AG04450 (cell line): Measurements from ENCODE around the gene ISYNA1. TPM values are rescaled to one million over a fixed set of nuclear protein-coding genes. Genes with fewer than 3 reads are reported as not detected.

Experiments
- CTCF ChIA-PET: fragments of 300-600, 350-600 bp; formaldehyde crosslinking; extraction: SDS; loops from one replicate; lab custom pipeline; 2022; ENCODE audit warnings: antibody characterized with exemption, inconsistent platforms; lab: Charles Lee
- POLR2A ChIA-PET: fragments of 350-600 bp; formaldehyde crosslinking; extraction: SDS; loops from one replicate; lab custom pipeline; 2021; ENCODE audit warnings: antibody characterized with exemption, inconsistent platforms; lab: Yijun Ruan, JAX
- DNase-seq: peaks from one replicate; pipeline ENCODE4 v3.0.0-alpha.2; 2011; ENCODE audit warnings: low read depth, low spot score
- H3K27ac ChIP-seq: one replicate; pipeline ENCODE4 v1.5.1; 2012; ENCODE audit warnings: low read depth, low read length, control low read depth
- H3K27me3 ChIP-seq: one replicate; pipeline ENCODE4 v1.6.0; 2012; ENCODE audit warnings: low read length; ENCODE audit not compliant: control insufficient read depth, insufficient read depth
- H3K4me3 ChIP-seq: 2 replicates; pipeline ENCODE4 v1.5.1; 2011; ENCODE audit warnings: mild to moderate bottlenecking, low read depth, low read length, control low read depth
- H3K9me3 ChIP-seq: 2 replicates; pipeline ENCODE4 v1.5.1; 2012; ENCODE audit warnings: low read length; ENCODE audit not compliant: control insufficient read depth, insufficient read depth
- polyA plus RNA-seq: library from polyadenylated mRNA; depleted of rRNA; stranded (reverse); fragments of >200 nt; gene quantifications from 2 replicates; pipeline ENCODE4 v1.2.3, GENCODE V29; 2011
- TF ChIP-seq, protein P1 (sequence below): IDR thresholded peaks from 2 replicates; pipeline ENCODE4 v1.5.1; 2011; ENCODE audit warnings: low read depth, low read length, control low read depth, inconsistent platforms

ISYNA1 gene
- polyA plus RNA-seq, 1 experiment = 13.3 TPM

DNA sequence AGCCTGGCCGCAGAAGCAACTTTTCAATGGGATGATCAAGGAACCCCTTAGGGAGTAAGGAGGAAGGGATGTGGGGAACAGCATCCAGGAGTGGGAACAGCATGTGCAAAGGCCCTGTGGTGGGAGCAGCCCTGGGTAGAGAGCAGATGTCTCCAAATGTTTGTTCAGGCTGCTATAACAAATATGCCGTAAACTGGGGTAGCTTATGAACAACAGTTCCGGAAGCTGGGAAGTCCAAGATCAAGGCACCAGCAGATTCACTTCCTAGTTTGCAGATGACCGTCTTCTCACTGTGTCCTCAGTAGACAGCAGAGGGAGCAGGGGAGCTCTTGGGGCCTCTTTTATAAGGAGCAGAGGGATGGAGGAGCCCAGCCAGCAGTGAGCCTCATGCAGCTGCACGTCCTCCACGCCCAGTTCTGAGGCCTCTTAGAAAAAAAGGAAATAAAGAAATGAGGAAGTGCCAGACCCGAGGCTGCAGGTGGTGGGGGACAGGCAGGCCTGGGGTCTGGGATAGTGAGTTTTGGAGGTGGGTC lies 36.3 kb downstream of the ISYNA1 start:
- DNase-seq = no peak
- no peaks in the 10 kb centered on the region for H3K9me3 ChIP-seq
- ChIA-PET POLR2A (interaction anchor here (0.8 to 1.2 kb wide), 3 partner anchors 15 to 21 kb away, joined by 3 to 7 read pairs (median 3); partner anchors contain the start of gene GDF15), CTCF (interaction anchor here (0.6 to 1.7 kb wide), 10 partner anchors 9 to 209 kb away, joined by 3 to 7 read pairs (median 4); no protein-coding TSS in a partner anchor)
- no peak overlapping the region for H3K4me3 ChIP-seq
- TF ChIP-seq, protein P1, sequence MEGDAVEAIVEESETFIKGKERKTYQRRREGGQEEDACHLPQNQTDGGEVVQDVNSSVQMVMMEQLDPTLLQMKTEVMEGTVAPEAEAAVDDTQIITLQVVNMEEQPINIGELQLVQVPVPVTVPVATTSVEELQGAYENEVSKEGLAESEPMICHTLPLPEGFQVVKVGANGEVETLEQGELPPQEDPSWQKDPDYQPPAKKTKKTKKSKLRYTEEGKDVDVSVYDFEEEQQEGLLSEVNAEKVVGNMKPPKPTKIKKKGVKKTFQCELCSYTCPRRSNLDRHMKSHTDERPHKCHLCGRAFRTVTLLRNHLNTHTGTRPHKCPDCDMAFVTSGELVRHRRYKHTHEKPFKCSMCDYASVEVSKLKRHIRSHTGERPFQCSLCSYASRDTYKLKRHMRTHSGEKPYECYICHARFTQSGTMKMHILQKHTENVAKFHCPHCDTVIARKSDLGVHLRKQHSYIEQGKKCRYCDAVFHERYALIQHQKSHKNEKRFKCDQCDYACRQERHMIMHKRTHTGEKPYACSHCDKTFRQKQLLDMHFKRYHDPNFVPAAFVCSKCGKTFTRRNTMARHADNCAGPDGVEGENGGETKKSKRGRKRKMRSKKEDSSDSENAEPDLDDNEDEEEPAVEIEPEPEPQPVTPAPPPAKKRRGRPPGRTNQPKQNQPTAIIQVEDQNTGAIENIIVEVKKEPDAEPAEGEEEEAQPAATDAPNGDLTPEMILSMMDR = peak; percentile 62
- H3K27me3 ChIP-seq = no peaks in the 10 kb centered on the region
- H3K27ac ChIP-seq = no peak overlapping the region

DNA sequence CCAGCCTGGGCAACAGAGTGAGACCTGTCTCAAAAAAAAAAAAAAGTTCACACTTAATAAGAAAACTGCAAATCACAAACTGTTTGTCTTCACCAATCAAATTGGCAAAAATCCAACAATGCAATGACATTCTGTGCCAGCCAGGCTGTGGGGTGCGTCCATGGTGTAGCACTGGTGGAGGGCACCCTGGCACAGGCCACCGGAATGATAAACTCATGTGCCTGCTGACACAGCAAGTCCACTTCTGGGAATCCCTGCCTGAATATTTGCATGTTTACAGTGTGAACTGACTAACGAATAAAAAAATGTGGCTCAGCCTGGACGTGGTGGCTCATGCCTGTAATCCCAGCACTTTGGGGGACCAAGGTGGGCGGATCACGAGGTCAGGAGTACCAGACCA lies 38.9 kb downstream of the ISYNA1 start:
- Histone ChIP-seq H3K27me3 (no peaks in the 10 kb centered on the region), H3K27ac (peak overlapping the region; percentile 31), H3K4me3 (no peak overlapping the region), H3K9me3 (no peaks in the 10 kb centered on the region)
- ChIA-PET POLR2A (interaction anchor here (1.2 kb wide), 1 partner anchor 16 kb away, joined by 3 read pairs; no protein-coding TSS in a partner anchor), CTCF (no interaction called here)
- TF ChIP-seq, protein P1 = no peak
- DNase-seq = no peak

DNA sequence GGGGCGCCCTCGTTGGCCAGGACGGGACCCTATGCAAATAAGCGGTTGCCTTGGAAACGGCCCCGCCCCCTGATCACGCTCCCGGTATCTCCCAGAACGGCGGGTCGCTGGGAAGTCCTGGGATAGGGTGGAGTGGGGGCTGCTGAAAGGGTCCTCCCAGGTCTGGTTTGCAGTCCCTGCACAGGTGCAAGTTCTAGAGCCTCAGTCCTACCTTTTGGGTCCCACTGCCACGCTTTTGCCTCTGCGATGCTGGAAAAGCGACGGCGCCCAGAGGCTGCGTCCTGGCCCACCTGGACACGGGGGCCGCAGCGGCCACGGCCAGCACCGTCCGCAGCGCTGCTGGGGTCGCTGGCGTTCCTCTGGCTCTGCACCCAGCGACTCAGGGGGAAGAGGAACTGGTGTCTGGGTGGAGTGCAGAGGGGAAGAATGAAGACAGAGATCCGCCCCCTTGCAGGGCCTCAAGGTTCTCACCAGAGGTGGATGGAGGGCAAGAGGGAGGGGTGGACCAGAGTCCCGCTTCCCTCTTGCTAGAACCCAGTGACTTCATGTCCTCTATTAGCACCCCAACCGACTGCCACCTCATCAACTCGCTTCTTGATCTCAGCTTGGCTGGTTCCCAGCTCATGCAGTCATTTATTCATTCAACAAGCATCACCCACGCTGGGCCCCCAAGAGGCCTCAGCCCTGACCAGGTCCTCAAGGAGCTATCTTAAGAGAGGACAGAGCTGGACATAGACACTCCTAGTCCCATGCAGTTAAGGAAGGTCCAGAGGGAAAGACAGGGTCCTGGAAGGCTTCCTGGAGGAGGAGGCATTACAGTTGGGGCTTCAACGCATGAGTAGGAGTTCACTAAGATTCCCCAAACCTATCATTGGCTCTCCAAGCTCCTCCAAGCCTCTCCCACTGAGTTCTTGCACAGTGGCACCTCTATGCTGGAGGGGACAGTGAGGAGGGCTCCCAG lies 40.4 kb downstream of the ISYNA1 start, which contains the start of gene LRRC25:
Gene LRRC25, minus strand, starts transcription at position 381 of the 961 bp plus-strand sequence. CDS start 659 bp downstream, outside the sequence.
- ChIA-PET CTCF (interaction anchor here (1.1 to 2.4 kb wide), 3 partner anchors 9 to 13 kb away, joined by 3 to 18 read pairs (median 9); no protein-coding TSS in a partner anchor), POLR2A (no interaction called here)
- no peak within 1 kb of the TSS for H3K27ac ChIP-seq
- H3K4me3 ChIP-seq = no peak within 1 kb of the TSS
- no peak for DNase-seq
- no peaks in the 10 kb centered on the region for H3K9me3 ChIP-seq
- TF ChIP-seq, protein P1 = no peak
- no peaks in the 10 kb centered on the region for H3K27me3 ChIP-seq

DNA sequence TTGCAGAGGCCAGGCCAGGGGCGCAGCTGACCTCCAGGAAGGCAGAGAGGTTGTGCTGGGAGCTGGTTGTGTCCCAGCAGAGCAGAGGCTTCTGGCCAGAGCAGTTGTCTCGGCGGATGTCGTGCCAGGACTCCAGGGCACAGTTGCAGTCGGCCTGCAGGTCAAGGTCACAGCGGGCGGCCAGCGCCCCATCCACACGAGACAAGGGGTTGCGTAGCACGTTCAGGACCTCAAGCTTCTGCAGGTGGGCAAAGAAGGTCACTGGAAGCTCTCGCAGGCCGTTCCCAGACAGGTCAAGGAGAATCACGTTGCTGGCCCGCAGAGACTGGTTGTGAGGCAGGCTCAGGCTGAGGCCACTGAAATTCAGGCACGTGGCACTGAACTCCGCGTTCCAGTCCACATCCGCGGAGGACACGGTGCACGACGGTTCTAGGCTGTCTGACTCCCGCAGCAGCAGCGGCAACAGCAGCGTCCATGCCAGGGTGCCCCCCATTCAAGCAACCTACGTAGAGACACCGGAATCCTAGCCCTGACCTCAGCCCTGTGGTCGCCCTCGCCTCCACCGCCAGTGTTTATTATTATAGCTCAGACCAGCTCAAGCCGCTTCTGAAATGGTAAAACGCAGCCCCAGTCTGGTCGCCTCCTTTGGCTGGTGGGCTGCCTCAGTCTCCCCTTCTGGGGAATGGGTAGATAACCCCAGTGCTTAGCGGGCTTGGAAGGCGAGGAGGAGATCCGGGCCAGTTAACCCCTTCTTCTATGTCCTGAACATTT lies 41.3 kb downstream of the ISYNA1 start:
- Histone ChIP-seq H3K9me3 (no peaks in the 10 kb centered on the region), H3K27me3 (no peaks in the 10 kb centered on the region), H3K4me3 (no peak overlapping the region), H3K27ac (no peak overlapping the region)
- TF ChIP-seq, protein P1 = no peak
- DNase-seq = no peak
- ChIA-PET CTCF (interaction anchor here (2.1 to 2.4 kb wide), 2 partner anchors 8 to 14 kb away, joined by 9 to 18 read pairs; no protein-coding TSS in a partner anchor), POLR2A (no interaction called here)
